GM19239 (cell line): Measurements from ENCODE around the gene CDKN1B.
"Not testable (repeated sequence)": the region's sequence is repeated elsewhere in the genome, so short reads cannot be mapped to it uniquely, and the experiment has no call there.

ENCODE experiments used
- DNase-seq: peaks from one replicate; pipeline ENCODE4 v3.0.0; 2011; ENCODE audit warnings: low spot score; ENCODE audit not compliant: insufficient read length
- FAIRE-seq: peaks from 2 replicates; lab custom pipeline; 2011; peaks lifted over from hg19 to GRCh38; lab: Jason Lieb, UNC

Gene CDKN1B

DNA sequence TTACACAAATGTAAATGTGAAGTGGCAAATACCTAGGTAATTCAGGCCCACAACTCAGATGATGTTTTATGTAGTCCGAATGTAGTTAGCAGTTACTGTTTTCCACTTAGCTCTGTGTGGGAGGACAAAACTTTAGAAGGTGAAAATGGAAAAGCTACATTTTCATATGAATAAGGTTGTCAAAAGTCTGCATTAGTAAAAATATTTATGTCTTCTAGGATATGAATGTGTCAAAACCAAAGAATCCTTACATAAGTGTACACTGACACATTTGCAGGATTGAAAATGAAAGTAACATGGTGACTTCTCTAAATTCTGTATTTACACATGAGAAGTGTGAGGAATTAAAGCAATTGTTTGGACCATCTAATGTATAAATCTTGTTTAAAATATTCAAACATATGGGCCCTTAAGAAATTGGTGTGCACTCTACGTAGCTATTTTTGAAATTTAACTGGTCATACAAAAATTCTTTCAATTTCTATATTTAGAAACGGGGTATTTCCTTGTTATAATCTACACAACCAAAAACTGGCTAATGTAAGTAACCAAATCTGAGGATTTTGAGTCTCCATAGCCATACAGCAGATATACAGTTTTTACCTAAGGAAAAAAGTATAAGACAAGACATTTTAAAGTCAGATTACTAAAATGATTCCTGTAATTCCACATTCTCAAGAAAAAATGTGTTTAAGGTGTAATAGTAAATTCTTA lies 5.4 kb downstream of the CDKN1B start:
- peak; percentile 87 for FAIRE-seq
- no peak for DNase-seq

DNA sequence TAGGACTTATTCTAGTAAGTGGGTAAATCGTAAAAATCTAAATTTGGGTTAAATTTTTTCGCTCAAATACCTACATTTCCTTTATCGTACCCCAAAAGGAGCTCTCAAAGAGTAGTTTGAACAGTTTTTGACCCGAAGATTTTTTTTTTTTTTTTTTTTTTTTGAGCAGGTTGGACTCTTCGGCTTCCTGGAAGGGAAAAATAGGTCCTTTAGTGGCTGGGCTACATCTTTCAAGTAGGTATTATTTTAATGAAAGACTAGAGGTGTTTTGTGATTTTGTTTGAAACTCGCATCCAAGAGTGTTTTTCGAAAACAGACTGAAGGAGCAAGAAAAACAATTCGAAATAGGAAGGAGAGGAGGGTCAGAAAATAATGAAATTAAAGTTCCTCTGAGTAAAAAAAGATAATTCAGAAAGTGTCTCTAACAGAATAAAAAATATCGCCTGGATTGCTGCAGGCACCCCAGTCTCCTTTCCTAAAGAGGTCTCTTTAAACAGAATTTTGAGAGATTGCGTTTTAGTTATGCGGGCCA lies 6.0 kb downstream of the CDKN1B start:
- no peak for DNase-seq
- no peak for FAIRE-seq

DNA sequence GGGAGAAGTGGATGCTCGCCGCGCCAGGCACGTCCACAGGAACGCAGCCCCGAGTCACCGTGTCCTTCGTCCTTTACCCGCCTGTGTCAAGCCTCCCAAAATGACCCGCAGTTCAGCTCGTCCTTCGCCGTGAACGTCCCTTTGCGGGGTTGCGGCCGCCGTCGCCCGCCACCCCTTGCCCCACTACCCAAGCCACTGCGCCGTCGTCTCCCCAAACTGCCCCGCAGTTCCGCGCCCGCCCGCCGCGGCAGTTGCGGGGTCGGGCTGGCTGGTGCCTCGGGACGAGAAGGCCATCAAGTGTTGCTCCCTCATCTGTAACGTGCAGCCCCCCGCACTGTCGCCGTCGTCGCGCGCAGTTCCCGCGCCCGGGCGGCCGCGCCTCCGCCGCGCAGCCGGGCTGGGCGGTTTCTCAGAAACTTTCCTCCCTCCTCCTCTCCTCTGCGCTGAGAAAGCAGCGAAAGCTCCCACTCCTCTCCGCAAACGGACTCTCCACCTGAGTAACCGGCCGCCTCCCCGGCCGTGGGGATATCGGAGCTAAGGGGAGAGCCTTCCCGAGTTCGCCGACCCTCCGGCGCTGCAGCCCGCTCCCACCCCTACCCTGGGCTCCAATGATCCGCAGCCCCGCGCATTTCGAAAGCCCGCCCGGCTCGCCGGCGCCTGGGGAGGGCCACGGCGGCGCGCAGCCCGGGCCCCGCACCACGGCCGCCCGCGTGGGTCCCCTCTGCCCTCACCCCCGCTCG lies 6.7 kb downstream of the CDKN1B start:
- DNase-seq, result no peak
- peak; percentile 64 for FAIRE-seq

DNA sequence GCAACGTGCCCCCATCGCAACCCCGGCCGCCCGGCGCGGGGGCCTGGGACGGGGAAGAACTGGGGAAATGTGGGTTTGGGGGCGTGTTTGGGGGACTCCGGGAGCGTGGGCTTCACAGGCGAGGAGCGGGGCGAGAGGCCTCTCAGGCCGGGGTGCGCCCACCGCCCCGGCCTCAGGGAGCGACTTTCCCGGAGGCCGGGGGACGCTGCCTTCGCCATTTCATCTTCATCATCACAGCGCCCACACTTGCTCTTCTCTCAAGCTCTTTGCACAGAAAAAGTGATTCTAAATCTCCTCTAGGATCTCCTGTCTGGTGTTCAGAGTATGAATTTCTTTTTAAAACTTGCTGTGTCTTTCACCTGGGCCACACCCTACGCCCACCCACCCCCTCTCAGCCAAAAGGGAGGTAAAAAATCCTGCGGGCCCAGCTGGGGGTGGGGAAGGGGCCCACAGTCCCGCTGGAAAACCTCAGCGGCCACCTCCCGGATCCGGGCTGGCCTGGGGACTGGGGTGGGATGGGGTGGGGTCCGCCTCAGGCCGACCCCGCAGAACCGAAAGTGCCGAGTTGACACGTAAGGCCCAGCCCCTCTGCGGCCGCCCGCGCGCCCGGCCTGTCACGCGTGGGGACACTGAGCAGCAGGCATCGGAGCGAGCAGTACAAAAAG lies 7.4 kb downstream of the CDKN1B start:
- DNase-seq (no peak), FAIRE-seq (peak; percentile 86)

DNA sequence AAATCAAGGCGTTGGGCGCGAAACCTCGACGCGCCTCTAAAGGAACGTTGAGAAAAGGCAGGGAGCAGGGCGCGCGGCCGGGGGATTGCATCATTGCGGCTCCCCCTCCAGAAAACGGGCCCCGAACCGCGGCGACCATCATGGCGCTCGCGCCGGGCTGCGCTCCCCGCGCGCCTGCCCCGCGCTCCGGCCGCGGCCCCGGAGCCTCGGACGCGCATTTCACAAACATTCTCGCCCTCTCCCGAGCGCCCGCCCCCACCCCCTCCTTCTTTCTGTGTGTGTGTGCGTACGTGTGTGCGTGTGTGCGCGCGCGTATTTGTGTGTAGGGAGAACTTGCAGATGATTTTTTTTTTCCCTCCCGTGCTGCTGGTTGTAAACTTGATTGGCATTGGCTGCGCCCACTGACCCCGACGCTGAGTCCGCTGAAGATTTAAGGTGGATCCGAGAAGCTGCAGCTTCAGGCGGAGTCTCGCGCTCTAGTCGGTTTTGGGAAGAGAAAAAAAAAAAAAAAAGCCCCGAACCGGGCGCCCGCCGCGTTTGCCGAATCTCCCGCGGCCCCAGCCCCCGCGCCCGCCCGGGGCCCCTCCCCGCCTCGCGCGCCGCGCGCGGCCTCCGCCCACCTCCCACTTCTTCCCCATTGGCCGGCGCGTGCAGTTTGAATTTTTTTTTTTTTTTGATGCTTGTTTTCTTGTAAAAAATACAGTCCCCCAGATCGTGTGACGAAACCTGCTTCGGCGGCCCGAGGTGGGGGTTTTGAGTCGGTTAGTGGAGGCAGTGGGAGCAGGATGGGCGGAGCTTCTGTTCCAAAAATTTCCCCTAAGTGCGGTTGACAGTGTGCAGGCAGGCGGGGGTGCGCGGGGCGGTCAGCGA lies 8.2 kb downstream of the CDKN1B start:
- FAIRE-seq, result peak; percentile 91

DNA sequence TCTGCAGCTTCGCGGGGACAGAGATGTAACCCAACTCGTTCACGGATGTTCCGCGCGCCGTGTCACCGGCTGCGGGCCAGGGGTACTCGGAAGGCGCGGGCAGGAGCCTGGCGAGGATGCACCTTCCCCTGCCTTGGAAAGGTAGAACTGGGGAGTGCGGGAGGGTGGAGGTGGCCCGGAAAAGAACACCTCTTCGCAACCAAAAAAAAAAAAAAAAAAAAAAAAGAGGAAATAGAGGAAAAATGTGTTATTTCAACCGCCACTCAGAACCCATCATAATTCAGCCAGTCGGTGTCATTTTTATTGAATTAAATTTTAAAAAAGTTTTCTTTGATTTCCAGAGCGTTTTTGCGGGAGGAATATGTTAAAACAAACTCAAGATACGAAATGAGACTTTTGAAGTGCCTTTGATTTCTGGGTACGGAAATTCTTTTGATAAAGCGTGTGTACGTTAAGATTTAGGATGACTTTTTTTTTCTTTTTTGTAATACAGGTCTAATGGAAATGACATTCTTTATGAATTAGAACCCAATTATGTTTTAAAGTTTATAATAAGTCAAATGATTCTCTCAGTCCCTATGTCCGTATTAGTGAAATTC lies 8.9 kb downstream of the CDKN1B start:
- FAIRE-seq, result peak; percentile 8
- DNase-seq, result no peak

More for the DNA sequence above, 8.2 kb downstream of the CDKN1B start:
- DNase-seq, result peak; percentile 87

DNA sequence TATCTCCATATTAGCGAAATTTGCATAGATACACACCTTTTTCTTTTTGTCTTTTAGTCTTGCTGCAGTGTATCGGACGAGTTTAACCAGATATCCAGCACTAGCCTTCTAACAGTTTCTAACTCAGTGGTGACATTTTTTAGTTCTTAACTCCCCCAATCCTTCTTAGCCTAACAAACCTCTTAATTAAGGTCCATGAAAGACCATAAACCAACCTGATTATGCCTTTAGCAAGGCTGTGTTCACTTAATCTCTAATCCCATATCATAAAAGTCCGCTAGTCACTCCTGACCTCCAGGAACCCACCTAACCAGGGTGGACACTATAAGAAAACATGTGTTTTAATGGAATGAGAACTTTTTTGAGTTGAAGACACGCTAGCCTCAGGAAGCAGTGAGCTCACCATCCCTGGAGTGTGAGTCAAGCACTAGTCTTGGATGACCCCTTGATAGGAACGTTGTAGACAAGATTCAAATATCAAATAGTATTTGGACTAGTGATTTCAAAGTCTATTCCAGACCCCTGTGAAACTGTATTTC lies 9.5 kb downstream of the CDKN1B start:
- FAIRE-seq (peak; percentile 60), DNase-seq (no peak)

DNA sequence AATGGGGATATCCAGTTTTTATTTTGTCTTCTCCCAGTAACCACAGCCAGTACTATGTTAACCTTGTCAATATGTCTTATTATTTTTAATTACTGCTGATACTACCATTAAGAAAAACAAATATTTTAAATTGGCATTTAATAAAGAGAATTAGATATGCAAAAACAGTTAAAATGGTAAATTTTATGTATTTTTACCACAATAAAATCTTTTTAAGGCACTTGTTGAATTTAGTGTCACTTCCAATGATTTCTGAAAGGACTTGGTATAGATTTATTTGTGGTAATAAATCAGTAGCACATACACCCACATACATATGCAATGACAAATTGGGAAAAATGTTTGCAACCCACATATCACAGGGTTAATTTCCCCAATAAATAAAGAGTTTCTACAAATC lies 14.0 kb downstream of the CDKN1B start:
- DNase-seq (no peak), FAIRE-seq (no peak)

DNA sequence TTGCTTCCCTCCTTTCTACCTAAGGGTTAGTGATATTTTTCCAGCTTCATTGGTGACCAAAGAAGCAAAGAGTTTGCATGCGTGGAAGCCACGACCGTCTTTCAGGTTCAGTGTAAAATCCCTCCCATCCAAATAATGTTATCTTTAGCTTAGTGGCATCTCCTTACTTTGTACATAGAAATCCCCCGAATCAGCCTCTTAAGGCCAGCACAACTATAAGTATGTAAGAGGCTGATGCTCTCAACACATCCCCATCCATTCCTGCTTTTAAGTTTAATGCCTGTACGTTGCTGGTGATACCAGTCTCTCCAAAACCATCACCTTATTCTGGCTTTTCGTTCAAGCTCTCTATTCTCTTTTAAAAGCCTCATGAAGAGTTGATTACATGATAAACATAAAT lies 14.6 kb downstream of the CDKN1B start:
- DNase-seq, result no peak
- no peak for FAIRE-seq

DNA sequence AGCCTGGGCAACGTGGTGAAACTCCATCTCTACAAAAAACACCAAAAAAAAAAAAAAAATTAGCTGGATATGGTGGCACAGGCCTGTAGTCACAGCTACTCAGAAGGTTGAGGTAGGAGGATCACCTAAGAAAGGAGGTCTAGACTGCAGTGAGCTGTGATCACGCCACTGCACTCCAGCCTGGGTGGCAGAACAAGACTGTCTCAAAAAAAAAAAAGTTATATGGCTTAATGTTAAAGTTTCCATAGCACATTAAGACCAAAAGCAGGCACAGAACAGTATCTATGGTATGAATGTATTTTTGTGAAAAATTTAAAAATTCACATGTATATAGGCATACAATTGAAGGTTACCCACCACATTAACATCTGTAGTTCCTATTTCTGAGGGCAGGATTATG lies 15.9 kb downstream of the CDKN1B start:
- FAIRE-seq (no peak), DNase-seq (no peak)

DNA sequence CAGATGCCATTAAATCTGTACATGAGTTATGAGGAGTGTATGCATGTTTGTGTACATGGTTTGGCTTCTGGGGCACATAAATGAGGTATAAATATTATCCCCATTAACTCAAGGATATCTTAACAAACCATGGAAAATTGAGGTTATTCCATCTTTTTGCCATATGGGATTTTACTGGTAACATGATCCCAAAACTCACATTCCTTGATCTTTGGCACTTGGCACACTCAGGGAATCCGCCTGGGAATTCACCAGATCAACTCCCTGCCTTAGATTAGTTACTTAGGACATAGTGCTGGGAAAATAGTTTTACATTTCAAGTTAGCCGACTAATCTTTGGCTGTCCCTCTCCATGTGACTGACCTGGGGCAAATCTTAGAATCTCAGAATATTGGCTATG lies 16.9 kb downstream of the CDKN1B start:
- FAIRE-seq (no peak), DNase-seq (no peak)

DNA sequence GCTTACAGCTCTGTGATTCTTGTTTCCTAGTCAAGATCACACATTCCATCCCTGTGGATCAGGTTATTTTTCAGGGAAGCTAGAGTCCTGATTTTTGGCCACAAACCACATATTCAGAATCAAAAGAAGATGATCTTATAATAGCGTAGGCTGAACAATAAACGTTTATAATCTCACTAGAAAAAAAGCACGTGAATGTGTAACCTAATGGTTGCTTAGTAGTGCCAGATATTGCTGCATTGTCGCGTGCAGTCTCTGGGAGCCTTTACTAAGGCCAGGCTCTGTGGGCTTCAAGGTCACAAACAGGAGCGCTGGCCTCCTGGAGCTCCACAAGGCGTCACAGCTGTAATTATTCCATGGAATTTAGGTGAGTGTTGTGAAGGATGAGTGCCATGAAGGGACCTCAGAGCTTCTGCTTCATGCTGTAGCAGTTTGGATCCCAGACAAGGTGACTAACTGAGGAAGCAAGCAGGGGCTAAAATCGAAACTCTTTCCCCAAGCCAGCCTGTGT lies 17.4 kb downstream of the CDKN1B start:
- no peak for DNase-seq
- no peak for FAIRE-seq

DNA sequence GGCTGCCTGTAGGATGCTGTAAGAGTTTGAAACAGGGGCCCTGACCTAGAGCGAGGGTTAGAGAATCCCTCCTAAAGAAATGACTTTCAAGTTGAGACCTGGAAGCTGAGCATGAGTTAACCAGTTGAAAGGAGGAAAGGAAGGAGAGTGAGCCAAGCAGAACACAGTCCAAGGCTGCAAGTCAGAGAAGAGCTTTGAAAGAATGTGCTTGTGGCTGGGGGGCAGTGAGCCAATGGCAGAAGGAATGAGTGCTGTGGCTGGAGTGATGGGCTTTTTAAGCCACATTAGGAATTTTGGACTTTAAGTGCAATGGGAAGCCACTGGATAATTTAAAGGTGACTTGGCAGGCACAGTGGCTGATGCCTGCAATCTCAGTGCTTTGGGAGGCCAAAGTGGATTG lies 18.1 kb downstream of the CDKN1B start:
- no peak for DNase-seq
- FAIRE-seq, result no peak

DNA sequence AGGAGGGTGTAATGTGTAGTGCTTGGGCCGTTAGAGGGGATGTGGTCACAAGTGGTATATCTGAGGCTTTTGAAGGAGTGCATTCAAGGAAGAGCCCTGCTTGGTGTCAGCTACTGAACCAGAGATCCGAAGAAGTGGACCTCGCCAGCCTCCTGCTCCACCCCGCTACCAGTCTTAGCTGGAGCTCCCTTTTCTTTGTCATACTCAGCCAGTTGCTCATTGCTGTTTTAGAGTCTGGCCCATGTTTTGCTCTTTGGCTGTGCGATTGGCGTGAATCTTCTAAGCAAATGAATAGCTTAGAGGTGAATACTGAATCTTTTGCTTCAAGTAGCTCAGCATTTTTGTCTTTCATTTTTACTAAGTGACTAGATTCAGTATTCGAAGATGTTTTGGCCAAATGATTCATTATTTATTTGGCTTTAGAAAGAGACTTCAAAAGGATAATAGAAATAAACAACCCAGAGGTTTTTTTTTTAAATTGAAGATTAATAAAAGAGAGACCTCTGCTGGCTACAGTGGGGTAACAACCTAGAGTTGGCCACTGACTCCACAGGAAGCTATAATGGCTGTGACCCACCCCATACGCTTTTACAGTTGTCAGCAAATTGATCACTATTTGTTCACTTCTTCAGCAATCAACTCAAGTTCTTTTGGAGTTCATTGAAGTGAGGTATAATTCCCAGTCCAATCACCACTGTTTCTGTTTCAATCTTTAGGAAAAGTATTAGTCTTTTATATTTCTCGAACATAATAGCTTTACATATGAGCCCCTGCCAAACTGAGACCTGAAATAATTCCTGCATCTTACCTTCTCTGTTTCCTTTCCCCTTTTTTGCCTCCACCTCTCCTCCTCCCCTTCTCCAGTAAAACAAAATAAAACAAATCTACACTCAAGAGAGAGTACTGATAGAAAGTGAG lies 19.9 kb downstream of the CDKN1B start:
- peak; percentile 96 for FAIRE-seq
- DNase-seq, result no peak

DNA sequence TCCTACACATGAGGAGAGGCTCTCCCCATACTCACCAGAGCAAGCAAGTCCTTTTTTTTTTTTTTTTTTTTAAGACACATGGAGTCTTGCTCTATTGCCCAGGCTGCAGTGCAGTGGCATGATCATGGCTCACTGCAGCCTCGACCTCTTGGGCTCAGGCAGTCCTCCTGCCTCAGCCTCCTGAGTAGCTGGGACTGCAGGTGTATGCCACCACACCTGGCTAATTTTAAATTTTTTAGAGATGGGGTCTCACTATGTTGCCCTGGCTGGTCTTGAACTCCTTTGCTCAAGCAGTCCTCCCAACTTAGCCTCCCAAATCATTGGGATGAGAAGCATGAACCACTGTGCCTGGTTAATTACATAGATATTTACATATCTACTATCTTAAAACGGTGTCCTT lies 21.0 kb downstream of the CDKN1B start:
- not testable (repeated sequence) for DNase-seq, FAIRE-seq

DNA sequence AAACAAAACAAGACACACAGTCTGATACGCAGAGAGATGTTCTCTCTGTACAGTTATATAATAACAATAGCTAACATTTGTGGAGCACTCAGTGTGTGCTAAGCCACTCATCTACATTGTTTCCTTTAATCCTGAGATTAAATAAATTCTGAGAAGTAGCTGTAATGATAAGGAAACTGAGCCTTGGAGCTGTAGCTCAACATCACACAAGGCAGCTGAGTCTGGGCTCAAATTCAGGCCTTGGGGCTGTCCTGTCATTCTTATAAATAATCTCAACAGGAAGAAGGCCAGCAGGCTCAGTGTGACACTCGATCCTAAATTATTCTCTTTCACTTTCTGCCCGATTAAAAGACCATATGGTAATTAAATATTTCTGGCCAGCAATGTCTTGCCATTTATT lies 24.5 kb downstream of the CDKN1B start:
- FAIRE-seq (no peak), DNase-seq (no peak)

DNA sequence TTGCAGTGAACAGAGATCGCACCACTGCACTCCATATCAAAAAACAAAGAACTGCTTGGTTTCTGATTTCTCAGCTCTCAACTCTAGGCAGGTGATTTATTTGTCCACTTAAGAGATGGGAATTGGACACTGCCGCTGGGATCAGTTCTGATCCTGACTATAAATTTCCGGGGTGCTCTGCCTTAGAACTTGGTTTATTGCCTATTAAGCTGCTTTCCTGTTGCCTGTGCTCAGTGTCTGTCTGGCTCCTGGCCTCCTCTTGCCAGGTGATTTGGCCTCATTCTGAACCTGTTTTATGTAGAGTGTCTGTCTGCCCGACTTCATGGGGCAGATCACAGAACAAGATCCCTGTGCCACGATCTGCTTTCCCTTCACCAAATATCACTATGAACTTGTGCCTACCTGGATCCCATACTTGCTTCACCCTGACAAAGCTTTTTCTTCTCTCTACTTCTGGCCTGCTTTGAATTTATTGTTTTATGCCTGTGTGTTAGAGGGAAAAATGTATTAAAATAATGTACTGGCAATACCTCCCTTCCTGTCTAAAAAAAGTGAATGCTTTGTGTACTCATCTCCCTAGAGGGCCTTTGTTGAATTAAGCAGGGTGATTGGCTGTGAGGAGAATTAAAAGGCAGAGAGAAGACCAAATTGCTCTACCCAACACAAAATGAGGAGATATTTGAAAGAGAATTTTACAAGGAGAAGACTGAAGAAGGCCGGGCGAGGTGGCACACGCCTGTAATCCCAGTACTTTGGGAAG lies 27.6 kb downstream of the CDKN1B start:
- DNase-seq (no peak), FAIRE-seq (no peak)
